ENCODE data around the gene SLC9A8.

DNA sequence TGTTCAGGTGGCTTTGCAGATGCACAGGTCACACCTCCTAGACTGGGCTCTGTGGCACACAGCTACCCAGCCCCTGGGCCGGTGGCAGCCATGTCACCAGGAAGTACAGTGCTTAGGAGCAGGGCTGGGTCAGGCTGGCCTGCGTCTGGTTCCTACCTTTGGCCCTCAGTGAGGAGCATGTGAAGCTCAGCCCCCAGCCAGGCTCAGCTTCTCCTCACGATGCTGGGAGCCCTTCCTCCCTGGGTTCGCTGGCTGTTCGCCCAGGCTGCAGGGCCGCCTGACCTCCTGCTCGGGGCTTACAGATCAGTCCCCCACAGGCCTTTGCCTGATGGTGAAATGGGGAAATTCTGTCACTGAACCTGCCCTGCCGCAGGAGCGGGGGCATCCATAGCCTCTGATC is 79.6 kb downstream of the SLC9A8 start:
- TF ChIP-seq, protein P1, sequence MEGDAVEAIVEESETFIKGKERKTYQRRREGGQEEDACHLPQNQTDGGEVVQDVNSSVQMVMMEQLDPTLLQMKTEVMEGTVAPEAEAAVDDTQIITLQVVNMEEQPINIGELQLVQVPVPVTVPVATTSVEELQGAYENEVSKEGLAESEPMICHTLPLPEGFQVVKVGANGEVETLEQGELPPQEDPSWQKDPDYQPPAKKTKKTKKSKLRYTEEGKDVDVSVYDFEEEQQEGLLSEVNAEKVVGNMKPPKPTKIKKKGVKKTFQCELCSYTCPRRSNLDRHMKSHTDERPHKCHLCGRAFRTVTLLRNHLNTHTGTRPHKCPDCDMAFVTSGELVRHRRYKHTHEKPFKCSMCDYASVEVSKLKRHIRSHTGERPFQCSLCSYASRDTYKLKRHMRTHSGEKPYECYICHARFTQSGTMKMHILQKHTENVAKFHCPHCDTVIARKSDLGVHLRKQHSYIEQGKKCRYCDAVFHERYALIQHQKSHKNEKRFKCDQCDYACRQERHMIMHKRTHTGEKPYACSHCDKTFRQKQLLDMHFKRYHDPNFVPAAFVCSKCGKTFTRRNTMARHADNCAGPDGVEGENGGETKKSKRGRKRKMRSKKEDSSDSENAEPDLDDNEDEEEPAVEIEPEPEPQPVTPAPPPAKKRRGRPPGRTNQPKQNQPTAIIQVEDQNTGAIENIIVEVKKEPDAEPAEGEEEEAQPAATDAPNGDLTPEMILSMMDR (IDR thresholded peaks at IDR 0.05) = no peak
- TF ChIP-seq POLR2A (IDR thresholded peaks at IDR 0.05) = no peak

Measured in adrenal gland (tissue), 5 donors.